ENCODE measurements around the gene TPSD1. TPM values are rescaled to one million over a fixed set of nuclear protein-coding genes. Genes with fewer than 3 reads are reported as not detected.

The TPSD1 gene
- total and polyA plus RNA-seq, 2 donors (not counting 1 experiment from before 2014, with no cell fraction given): not detected

- TF ChIP-seq EZH2 (IDR thresholded peaks at IDR 0.05; ENCODE audit: borderline replicate concordance, insufficient read depth, low read depth, low read length, poor library complexity, severe bottlenecking): no peak
- TF ChIP-seq CTCF (IDR thresholded peaks at IDR 0.05): peak; percentile 94
- Histone ChIP-seq H3K4me3 (ENCODE audit: control extremely low read depth in 1 of 5, extremely low read depth in 1 of 5, insufficient read depth in 1 of 5, low read depth in 2 of 5, low read length in 4 of 5) (peak overlapping the region in 4 of 5 experiments; percentile 13 to 43 (median 23)), H2AFZ (ENCODE audit: insufficient read depth, low read depth, low read length, poor library complexity, severe bottlenecking) (peak overlapping the region; percentile 67), H3K36me3 (replicated peaks in 1 of 2; ENCODE audit: control extremely low read depth in 1 of 2, control insufficient read depth in 1 of 2, extremely low read depth in 1 of 2, insufficient read depth in 2 of 2, low read length in 1 of 2) (no peaks in the 10 kb centered on the region), H3K9me3 (ENCODE audit: control extremely low read depth in 1 of 3, control insufficient read depth in 2 of 3, insufficient read depth in 1 of 3, low read length in 2 of 3) (peaks cover 0 to 7% (median 0%) of the 10 kb centered on the region in 3 donors), H3K79me2 (ENCODE audit: control insufficient read depth, insufficient read depth, low read length) (peaks cover 3% of the 10 kb centered on the region), H3K27ac (ENCODE audit: low read length in 2 of 2) (no peak overlapping the region), H4K20me1 (ENCODE audit: control insufficient read depth, insufficient read depth, low read length, poor library complexity, severe bottlenecking) (no peaks in the 10 kb centered on the region), H3K4me2 (replicated peaks; ENCODE audit: low read depth, low read length, poor library complexity, severe bottlenecking) (peak overlapping the region; percentile 71), H3K9ac (ENCODE audit: low read length) (no peak overlapping the region), H3K27me3 (replicated peaks in 1 of 4; ENCODE audit: control extremely low read depth in 1 of 4, control insufficient read depth in 3 of 4, insufficient read depth in 4 of 4, low read length in 3 of 4) (peaks cover 0 to 3% (median 0%) of the 10 kb centered on the region in 4 experiments), H3K4me1 (ENCODE audit: control insufficient read depth in 2 of 2, insufficient read depth in 2 of 2, low read length in 2 of 2) (peaks cover 42 to 62% of the 10 kb centered on the region in 2 donors)
- ChIA-PET POLR2A (no interaction called here), CTCF (interaction anchor here (0.8 to 2.5 kb wide), 10 partner anchors 11 to 112 kb away, joined by 3 to 15 read pairs (median 4); no protein-coding TSS in a partner anchor)
- no peaks in the 10 kb centered on the region for H3K9me3 Mint-ChIP-seq (ENCODE audit: insufficient read depth)
- peaks cover 4% of the 10 kb centered on the region for H3K27me3 Mint-ChIP-seq
- H3K27ac Mint-ChIP-seq: peak overlapping the region; percentile 15
- DNase-seq (peak; percentile 81), ATAC-seq (ENCODE audit: low read depth) (peak; percentile 72)
- intact Hi-C loops (cut with micrococcal nuclease): loop anchor here (10.0 kb wide), 1 partner anchor 1724 kb away; the partner anchor contains the start of genes HCFC1R1, THOC6 and TNFRSF12A
- H3K4me3 Mint-ChIP-seq: peak overlapping the region; percentile 32
- peaks cover 42% of the 10 kb centered on the region for H3K4me1 Mint-ChIP-seq
- WGBS (ENCODE audit: insufficient coverage): 16% methylated on average over 41 of the region's 42 CpGs
Measured at GRCh38 chr16:1300664-1301476, 45.0 kb downstream of the TPSD1 start.

DNA sequence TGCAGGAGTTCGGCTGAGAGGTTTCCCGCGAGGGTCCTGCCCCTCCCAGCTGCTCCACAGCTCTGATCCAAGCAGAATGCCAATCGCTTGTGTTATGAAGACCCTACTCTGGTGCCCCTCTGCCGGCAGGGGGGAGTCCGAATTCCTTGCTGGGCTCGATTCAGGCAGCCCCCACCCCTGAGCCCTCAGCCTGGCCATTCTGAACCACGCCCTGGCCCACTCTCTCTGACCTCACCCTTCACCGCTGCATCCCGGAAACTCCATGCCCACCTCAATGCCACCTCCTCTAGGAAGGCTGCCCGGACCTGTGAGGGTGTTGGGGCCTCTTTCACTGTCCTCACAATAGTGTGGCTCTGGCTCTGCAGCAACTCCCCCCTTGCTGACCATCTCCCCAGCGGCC is 45.7 kb downstream of the TPSD1 start:
- Histone ChIP-seq H3K9me3 (ENCODE audit: control extremely low read depth in 1 of 3, control insufficient read depth in 2 of 3, insufficient read depth in 1 of 3, low read length in 2 of 3) (peaks cover 0 to 7% (median 0%) of the 10 kb centered on the region in 3 donors), H3K4me1 (ENCODE audit: control insufficient read depth in 2 of 2, insufficient read depth in 2 of 2, low read length in 2 of 2) (peaks cover 49 to 62% of the 10 kb centered on the region in 2 donors), H4K20me1 (ENCODE audit: control insufficient read depth, insufficient read depth, low read length, poor library complexity, severe bottlenecking) (no peaks in the 10 kb centered on the region), H3K4me2 (replicated peaks; ENCODE audit: low read depth, low read length, poor library complexity, severe bottlenecking) (peak overlapping the region; percentile 71), H2AFZ (ENCODE audit: insufficient read depth, low read depth, low read length, poor library complexity, severe bottlenecking) (peak overlapping the region; percentile 67), H3K27me3 (replicated peaks in 1 of 4; ENCODE audit: control extremely low read depth in 1 of 4, control insufficient read depth in 3 of 4, insufficient read depth in 4 of 4, low read length in 3 of 4) (peaks cover 0 to 3% (median 0%) of the 10 kb centered on the region in 4 experiments), H3K36me3 (replicated peaks in 1 of 2; ENCODE audit: control extremely low read depth in 1 of 2, control insufficient read depth in 1 of 2, extremely low read depth in 1 of 2, insufficient read depth in 2 of 2, low read length in 1 of 2) (no peaks in the 10 kb centered on the region), H3K4me3 (ENCODE audit: control extremely low read depth in 1 of 5, extremely low read depth in 1 of 5, insufficient read depth in 1 of 5, low read depth in 2 of 5, low read length in 4 of 5) (no peak overlapping the region), H3K9ac (ENCODE audit: low read length) (no peak overlapping the region), H3K79me2 (ENCODE audit: control insufficient read depth, insufficient read depth, low read length) (peaks cover 3% of the 10 kb centered on the region), H3K27ac (ENCODE audit: low read length in 2 of 2) (no peak overlapping the region)
- ATAC-seq (ENCODE audit: low read depth) (no peak), DNase-seq (no peak)
- ChIA-PET POLR2A (no interaction called here), CTCF (interaction anchor here (0.8 to 2.5 kb wide), 8 partner anchors 10 to 111 kb away, joined by 3 to 15 read pairs (median 4); no protein-coding TSS in a partner anchor)
- Mint-ChIP-seq H3K4me3 (peak overlapping the region; percentile 32), H3K27me3 (peaks cover 4% of the 10 kb centered on the region), H3K4me1 (peaks cover 45% of the 10 kb centered on the region), H3K27ac (peak overlapping the region; percentile 56), H3K9me3 (ENCODE audit: insufficient read depth) (no peaks in the 10 kb centered on the region)
- 91% methylated on average over 12 of the region's 12 CpGs for WGBS (ENCODE audit: insufficient coverage)
- TF ChIP-seq EZH2 (IDR thresholded peaks at IDR 0.05; ENCODE audit: borderline replicate concordance, insufficient read depth, low read depth, low read length, poor library complexity, severe bottlenecking): no peak
- TF ChIP-seq CTCF (IDR thresholded peaks at IDR 0.05): no peak
- intact Hi-C loops (cut with micrococcal nuclease): loop anchor here (10.0 kb wide), 1 partner anchor 1723 kb away; the partner anchor contains the start of genes HCFC1R1, THOC6 and TNFRSF12A
